Measurements from ENCODE around the gene PDE8A.

Gene PDE8A

GRCh38 chr15:85031944-85032558, 50.4 kb downstream of the PDE8A start:
- DNase-seq (ENCODE audit: low read depth in 2 of 2), result no peak

DNA sequence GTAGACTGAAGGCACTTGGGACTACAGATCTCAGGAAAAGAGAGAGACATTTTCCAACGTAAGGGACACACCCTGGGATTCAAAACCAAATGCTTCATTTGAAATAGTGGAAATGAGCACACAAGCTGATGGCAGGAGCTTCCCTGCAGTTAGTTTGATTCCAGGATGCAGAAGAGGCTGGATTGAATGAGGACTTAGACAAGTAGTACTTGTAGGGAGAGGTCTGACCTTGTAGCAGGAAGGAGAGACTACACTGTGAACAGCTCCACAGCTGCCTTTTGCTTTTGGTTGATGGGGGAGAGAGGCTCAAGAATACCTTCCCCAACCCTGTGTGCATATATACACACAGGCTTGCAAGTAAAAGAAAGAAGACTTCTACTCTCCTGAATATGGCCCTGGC, 51.5 kb downstream of the PDE8A start:
- DNase-seq (ENCODE audit: low read depth in 2 of 2), result no peak

- DNase-seq (ENCODE audit: low read depth in 2 of 2), result no peak
These were observed 52.6 kb downstream of the PDE8A start for GRCh38 chr15:85034276-85034675.

DNA sequence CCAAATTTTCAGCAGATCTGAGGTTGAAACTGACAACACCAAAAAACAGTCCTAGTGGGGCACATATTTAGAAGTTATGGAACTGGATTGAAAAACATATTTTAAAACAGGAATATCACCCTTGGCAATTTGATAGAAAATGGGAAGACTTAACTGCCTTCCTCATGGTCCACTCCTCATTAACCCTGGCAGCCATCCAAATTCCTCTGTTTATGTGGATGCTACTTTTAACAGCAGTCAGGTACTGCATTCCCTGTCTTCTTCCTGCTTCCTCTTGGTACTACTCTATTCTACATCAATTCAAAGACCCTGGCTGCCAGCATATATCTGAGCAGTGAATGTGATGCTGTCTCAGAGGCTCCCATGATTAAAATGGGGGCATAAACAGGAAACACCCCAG, 54.3 kb downstream of the PDE8A start:
- DNase-seq (ENCODE audit: low read depth in 2 of 2), result no peak

- no peak for DNase-seq (ENCODE audit: low read depth in 2 of 2)
These were observed 55.1 kb downstream of the PDE8A start for GRCh38 chr15:85036716-85037115.

DNA sequence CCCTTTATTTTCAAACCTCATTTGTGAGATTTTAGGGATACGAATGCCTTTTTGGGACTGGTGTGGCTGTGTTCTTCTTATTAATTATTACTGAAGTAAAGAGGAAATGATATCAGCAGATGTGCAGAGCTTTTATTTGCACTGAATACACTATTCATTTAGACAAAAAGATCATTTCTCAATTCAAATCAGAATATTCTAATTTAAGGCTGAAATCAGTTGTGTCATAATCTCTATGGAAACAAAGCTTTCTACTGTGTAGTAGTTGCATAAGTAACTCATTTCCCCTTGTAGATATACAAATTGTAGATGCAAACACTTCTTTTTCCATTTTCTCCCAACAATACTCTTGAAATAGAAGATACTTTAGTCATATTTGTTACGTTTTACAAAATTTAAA, 56.0 kb downstream of the PDE8A start:
- no peak for DNase-seq (ENCODE audit: low read depth in 2 of 2)

- DNase-seq (ENCODE audit: low read depth in 2 of 2), result no peak
These were observed 59.6 kb downstream of the PDE8A start for GRCh38 chr15:85041230-85041629.

DNA sequence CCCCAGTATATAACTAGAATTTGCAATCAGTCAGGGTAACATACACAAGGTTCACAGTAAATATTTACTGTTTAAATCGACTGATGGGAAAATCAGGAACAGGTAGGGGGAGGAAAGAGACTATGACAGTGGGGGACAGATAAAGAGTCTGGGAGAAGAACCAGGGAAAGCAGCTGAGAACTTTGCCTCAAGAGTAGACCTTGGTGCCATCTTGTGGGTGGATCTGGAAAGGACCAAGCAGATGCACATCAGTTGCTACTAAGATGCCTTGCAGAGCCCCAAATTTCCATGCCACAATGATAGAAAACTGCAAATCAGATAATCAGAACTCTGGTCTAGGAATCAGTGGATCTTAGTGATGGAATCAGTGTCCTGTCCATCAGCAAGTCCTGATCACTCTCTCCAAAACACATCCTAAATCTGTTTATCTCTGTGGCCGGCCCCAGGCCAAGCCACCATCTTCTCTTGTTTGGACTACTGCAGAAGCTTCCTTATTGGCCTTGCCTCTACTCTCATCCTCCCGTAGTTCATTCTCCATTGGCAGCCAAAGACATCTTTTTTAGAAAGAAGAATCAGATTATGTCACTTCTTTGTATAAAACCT, 62.7 kb downstream of the PDE8A start:
- DNase-seq (ENCODE audit: low read depth in 2 of 2), result peak in 1 of 2 donors; percentile 23

- no peak for DNase-seq (ENCODE audit: low read depth in 2 of 2)
These were observed 63.2 kb downstream of the PDE8A start for GRCh38 chr15:85044894-85045293.

GRCh38 chr15:85045615-85046014, 64.0 kb downstream of the PDE8A start:
- DNase-seq (ENCODE audit: low read depth in 2 of 2), result no peak

DNA sequence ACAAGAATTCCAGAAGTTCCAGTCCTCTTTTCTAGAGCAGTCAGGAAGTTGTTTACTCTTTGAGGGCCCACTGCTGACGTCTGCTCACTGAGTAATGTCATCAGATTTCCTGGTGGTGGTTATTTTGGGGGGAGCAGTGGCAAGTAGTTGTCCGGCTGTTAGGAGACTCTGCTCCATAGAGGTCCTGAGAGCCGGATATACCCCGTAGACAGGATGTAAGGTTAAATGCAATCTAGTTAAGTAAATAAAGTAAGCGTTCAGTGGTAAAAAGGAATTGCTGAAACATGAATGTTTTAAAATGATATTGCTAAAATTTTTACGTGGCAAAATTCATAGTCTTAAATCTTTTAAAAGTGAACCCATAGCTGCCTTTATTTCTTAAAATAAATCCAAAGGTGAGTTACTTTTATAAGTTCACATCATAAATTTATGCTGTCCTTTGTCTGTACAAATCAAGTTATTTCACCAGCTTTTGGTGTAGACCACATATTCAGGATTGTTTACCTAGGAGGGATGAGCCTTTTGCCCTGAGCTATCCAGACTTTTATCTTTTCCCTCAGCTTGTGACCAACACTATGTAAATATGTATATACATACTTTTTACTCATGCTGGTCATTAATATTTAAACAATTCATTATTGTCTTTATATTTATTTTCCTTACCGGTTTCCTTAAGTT, 65.8 kb downstream of the PDE8A start:
- DNase-seq (ENCODE audit: low read depth in 2 of 2), result no peak

- no peak for DNase-seq (ENCODE audit: low read depth in 2 of 2)
These were observed 66.8 kb downstream of the PDE8A start for GRCh38 chr15:85048430-85048829.

DNA sequence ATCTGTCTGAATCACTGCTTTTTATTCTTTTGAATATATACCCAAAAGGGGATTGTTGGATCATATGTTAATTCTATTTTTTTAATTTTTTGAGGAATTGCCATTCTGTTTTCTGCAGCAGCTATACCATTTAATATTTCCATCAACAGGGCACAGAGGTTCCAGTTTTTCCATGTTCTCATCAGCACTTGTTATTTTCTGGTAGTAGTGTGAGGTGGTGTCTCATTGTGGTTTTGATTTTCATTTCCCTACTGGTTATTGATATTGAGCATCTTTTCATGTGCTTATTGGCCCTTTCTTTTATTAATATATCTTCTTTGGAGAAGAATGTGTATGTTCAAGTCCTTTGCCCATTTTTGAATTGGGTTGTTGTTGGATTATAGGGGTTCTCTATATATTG, 68.1 kb downstream of the PDE8A start:
- DNase-seq (ENCODE audit: low read depth in 2 of 2), result no peak

GRCh38 chr15:85059734-85060133, 78.1 kb downstream of the PDE8A start:
- no peak for DNase-seq (ENCODE audit: low read depth in 2 of 2)

DNA sequence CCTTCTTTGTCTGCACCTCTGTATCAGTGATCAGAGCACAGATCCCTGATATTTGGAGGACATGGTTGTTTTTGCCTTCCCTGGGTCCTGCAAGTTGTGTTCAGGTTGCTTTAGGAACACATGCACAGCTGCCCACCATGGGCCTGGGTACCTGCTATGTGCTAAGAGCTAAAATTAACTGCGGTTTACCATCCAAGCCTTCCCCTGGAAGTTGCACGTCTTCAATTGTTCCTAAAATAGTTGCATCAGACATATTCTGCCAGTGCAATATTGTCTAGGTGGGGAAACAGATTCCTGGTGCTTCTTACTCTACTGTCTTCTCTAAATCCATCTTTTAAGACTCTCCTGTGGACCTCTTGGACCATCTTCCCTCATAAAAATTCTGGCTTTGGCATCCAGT, 80.9 kb downstream of the PDE8A start:
- DNase-seq (ENCODE audit: low read depth in 2 of 2), result no peak

DNA sequence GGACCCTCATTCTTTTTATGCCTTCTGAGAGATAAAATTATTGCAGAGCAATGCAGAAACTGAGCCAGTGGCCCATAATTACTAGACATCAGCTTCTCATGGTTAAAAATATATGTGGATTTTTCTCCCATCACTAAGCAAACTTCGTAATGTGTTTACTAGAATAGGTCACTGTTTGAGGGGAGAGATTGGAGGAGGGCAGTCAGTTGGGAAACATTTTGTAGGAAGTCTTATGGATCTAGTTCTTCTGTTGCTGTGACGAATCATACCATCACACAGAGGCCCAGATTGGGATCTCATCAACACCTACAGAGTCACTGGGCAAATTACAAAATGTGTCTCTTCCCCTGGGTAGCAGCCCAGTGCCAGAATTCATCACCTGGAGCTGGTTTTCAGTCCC, 81.4 kb downstream of the PDE8A start:
- no peak for DNase-seq (ENCODE audit: low read depth in 2 of 2)

GRCh38 chr15:85063522-85064079, 81.9 kb downstream of the PDE8A start:
- DNase-seq (ENCODE audit: low read depth in 2 of 2), result no peak

GRCh38 chr15:85064710-85065109, 83.1 kb downstream of the PDE8A start:
- no peak for DNase-seq (ENCODE audit: low read depth in 2 of 2)

DNA sequence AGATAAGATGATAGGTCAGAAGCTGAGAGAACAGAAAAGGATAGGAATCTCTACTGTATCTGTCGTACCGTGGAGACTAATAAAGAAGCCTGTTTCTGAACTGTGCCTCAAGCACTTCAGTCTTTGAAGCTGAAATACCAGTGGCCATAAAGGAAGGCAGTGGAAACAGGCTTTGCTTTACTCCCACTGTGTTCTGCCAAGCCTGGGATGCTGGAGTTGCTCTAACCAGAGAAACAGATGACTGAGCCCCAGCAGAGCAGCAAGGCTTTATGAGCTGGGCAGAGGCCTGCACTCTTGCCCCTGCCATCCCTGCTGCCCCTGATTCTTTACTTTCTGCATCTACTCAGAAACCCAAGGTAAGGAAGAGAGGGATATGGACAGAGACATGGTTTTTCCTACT, 89.4 kb downstream of the PDE8A start:
- no peak for DNase-seq (ENCODE audit: low read depth in 2 of 2)

- no peak for DNase-seq (ENCODE audit: low read depth in 2 of 2)
These were observed 89.8 kb downstream of the PDE8A start for GRCh38 chr15:85071504-85071903.

- DNase-seq (ENCODE audit: low read depth in 2 of 2), result no peak
These were observed 91.3 kb downstream of the PDE8A start for GRCh38 chr15:85072917-85073316.

GRCh38 chr15:85073556-85074194, 92.0 kb downstream of the PDE8A start:
- peak in 1 of 2 donors; percentile 22 for DNase-seq (ENCODE audit: low read depth in 2 of 2)

DNA sequence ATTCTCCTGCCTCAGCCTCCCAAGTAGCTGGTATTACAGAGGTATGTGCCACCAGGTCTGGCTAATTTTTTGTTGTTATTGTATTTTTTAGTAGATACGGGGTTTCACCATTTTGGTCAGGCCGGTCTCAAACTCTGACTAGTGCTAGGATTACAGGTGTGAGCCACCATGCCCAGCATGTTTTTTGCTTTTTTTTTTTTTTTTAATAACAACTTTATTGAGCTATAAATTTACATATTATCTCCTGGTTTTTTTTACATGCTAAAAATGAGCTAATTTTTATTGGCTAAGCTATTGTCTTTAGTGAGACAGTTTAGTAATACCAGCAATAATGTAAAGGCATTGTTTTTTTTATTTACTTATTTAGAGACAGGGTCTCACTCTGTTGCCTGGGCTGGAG, 105.2 kb downstream of the PDE8A start:
- DNase-seq (ENCODE audit: low read depth in 2 of 2), result no peak
